A549 (cell line): Measurements from ENCODE around the gene TSPAN33.

Experiments used
- CBX8 ChIP-seq: fragments of 200-600 bp; sonication (generic); IDR thresholded peaks from 2 replicates; pipeline ENCODE4 v1.6.1; 2016
- CEBPB ChIP-seq, 2 experiments: fragments of >200 bp in 1 of 2; sonication (Bioruptor Twin) in 1 of 2; formaldehyde crosslinking in 1 of 2; IDR thresholded peaks; 2 replicates each; pipeline ENCODE4 v1.6.1; 2012 to 2016
- CHD4 ChIP-seq: fragments of 200-600 bp; sonication (generic); IDR thresholded peaks from 2 replicates; pipeline ENCODE4 v1.6.1; 2016; ENCODE audit warnings: antibody characterized with exemption, mild to moderate bottlenecking, borderline replicate concordance
- CTCF ChIP-seq: fragments of >200 bp; sonication (Bioruptor Twin); formaldehyde crosslinking; IDR thresholded peaks from 3 replicates; pipeline ENCODE4 v1.5.1; 2016
- FOSL2 ChIP-seq, 2 experiments: fragments of 450-650 bp in 1 of 2; fragments of >200 bp in 1 of 2; sonication (Bioruptor Twin) in 1 of 2; formaldehyde crosslinking; IDR thresholded peaks; 2 replicates each; pipeline versions ENCODE4 v1.5.0 to v1.6.1; 2016 to 2020; ENCODE audit warnings: mild to moderate bottlenecking in 1 of 2, moderate library complexity in 1 of 2
- MAFK ChIP-seq: fragments of 450-650 bp; IDR thresholded peaks from 2 replicates; pipeline ENCODE4 v1.6.1; 2014; ENCODE audit not compliant: partially characterized antibody
- POLR2A ChIP-seq: IDR thresholded peaks from 2 replicates; pipeline ENCODE4 v1.6.1; 2012; ENCODE audit warnings: mild to moderate bottlenecking, low read length
- POLR2AphosphoS2 ChIP-seq: conservative IDR thresholded peaks from 2 replicates; pipeline ENCODE4 v1.6.1; 2012; ENCODE audit warnings: low read length, improper control_type of control experiment, inconsistent platforms
- RAD21 ChIP-seq, 2 experiments: fragments of >200 bp in 1 of 2; sonication (Bioruptor Twin) in 1 of 2; formaldehyde crosslinking in 1 of 2; IDR thresholded peaks in 1 of 2; conservative IDR thresholded peaks in 1 of 2; 2 replicates in 1 of 2; 3 replicates in 1 of 2; pipeline ENCODE4 v1.6.1; 2012 to 2018; ENCODE audit warnings: inconsistent platforms in 1 of 2
- REST ChIP-seq: fragments of 200-600 bp; sonication (generic); IDR thresholded peaks from 2 replicates; pipeline ENCODE4 v1.6.1; 2016; ENCODE audit warnings: antibody characterized with exemption, mild to moderate bottlenecking, moderate library complexity
- SMC3 ChIP-seq: fragments of >200 bp; sonication (Bioruptor Twin); formaldehyde crosslinking; IDR thresholded peaks from 3 replicates; pipeline ENCODE4 v1.6.1; 2018; ENCODE audit warnings: inconsistent platforms
- USF2 ChIP-seq: fragments of 450-650 bp; IDR thresholded peaks from 2 replicates; pipeline ENCODE4 v1.6.1; 2014; ENCODE audit warnings: antibody characterized with exemption

- TF ChIP-seq CBX8 (no peak), POLR2A (no peak), CTCF (no peak), CEBPB (IDR thresholded peaks at IDR 0.05) (no peak), USF2 (no peak), REST (no peak), FOSL2 (IDR thresholded peaks at IDR 0.05) (no peak), FOSL2 (CRISPR knock-in tag; IDR thresholded peaks at IDR 0.05) (no peak), SMC3 (no peak), MAFK (no peak), CHD4 (no peak), RAD21 (conservative IDR thresholded peaks at IDR 0.05 in 1 of 2, IDR thresholded peaks at IDR 0.05 in 1 of 2) (no peak), POLR2AphosphoS2 (no peak)
These were observed 23.3 kb downstream of the TSPAN33 start for GRCh38 chr7:129167817-129168216.
